Smooth muscle cell (in vitro differentiated cells): ENCODE measurements around the gene MEN1. TPM values are rescaled to one million over a fixed set of nuclear protein-coding genes. Genes with fewer than 3 reads are reported as not detected.
A peak's percentile ranks its signal among the peaks of the same experiment; 100 is the strongest.

Experiments used
- DNase-seq: peaks from one replicate; lab custom pipeline; 2025; ENCODE audit not compliant: unreplicated experiment; lab: John Stamatoyannopoulos, UW
- H2AFZ ChIP-seq: fragments of 200-600 bp; sonication (generic); 2 replicates; pipeline ENCODE4 v1.6.0; 2016; ENCODE audit warnings: antibody characterized with exemption, low read depth, mild to moderate bottlenecking
- H3F3A ChIP-seq: fragments of 200-600 bp; sonication (generic); 2 replicates; pipeline ENCODE4 v1.6.0; 2017; ENCODE audit warnings: antibody characterized with exemption, low read depth
- H3K27ac ChIP-seq: fragments of 200-600 bp; sonication (generic); 2 replicates; pipeline ENCODE4 v1.5.1; 2016; ENCODE audit warnings: low read depth, mild to moderate bottlenecking
- H3K27me3 ChIP-seq: fragments of 200-600 bp; sonication (generic); 2 replicates; pipeline ENCODE4 v1.6.1; 2016; ENCODE audit warnings: low read depth, mild to moderate bottlenecking
- H3K36me3 ChIP-seq: fragments of 200-600 bp; sonication (generic); 2 replicates; pipeline ENCODE4 v1.5.1; 2016; ENCODE audit warnings: low read depth
- H3K4me1 ChIP-seq: fragments of 200-600 bp; sonication (generic); 2 replicates; pipeline ENCODE4 v1.5.1; 2016; ENCODE audit warnings: low read depth
- H3K4me2 ChIP-seq: fragments of 200-600 bp; sonication (generic); 2 replicates; pipeline ENCODE4 v1.6.0; 2016; ENCODE audit warnings: mild to moderate bottlenecking
- H3K4me3 ChIP-seq: fragments of 200-600 bp; sonication (generic); 2 replicates; pipeline ENCODE4 v1.5.1; 2016; ENCODE audit warnings: mild to moderate bottlenecking
- H3K79me2 ChIP-seq: fragments of 200-600 bp; sonication (generic); 2 replicates; pipeline ENCODE4 v1.6.0; 2016; ENCODE audit warnings: low read depth, mild to moderate bottlenecking
- H3K9ac ChIP-seq: fragments of 200-600 bp; sonication (generic); 2 replicates; pipeline ENCODE4 v1.6.0; 2016; ENCODE audit warnings: low read depth
- H3K9me3 ChIP-seq: fragments of 200-600 bp; sonication (generic); replicated peaks from 2 replicates; pipeline ENCODE4 v1.5.1; 2016; ENCODE audit warnings: low read depth
- H4K20me1 ChIP-seq: fragments of 200-600 bp; sonication (generic); 2 replicates; pipeline ENCODE4 v1.6.0; 2016; ENCODE audit warnings: low read depth
- CTCF ChIP-seq: fragments of 200-600 bp; sonication (generic); IDR thresholded peaks from 2 replicates; pipeline ENCODE4 v1.5.1; 2017; ENCODE audit warnings: borderline replicate concordance, mild to moderate bottlenecking, antibody characterized with exemption; ENCODE audit not compliant: insufficient read depth, poor library complexity, severe bottlenecking
- WGBS: methylation state at CpG from one replicate; pipeline ENCODE4 v1.1.7; 2016; ENCODE audit warnings: low lambda C conversion rate; 5-methylcytosine and 5-hydroxymethylcytosine counted together
- polyA plus RNA-seq: library from polyadenylated mRNA; unstranded; fragments of >200 nt; fragmentation: Nextera tagmentation; extraction: Ambion mirVana; gene quantifications from 2 replicates; pipeline ENCODE4 v1.2.1, GENCODE V29; 2016
- total RNA-seq: library from RNA; depleted of rRNA; stranded (reverse); fragments of >200 nt; gene quantifications from 2 replicates; pipeline ENCODE4 v1.2.3, GENCODE V29; 2014

The MEN1 gene
- total and polyA plus RNA-seq, 2 experiments from 2014 or later: 11.6 to 37.3 TPM

- no peak overlapping the region for H2AFZ ChIP-seq
- no peaks in the 10 kb centered on the region for H3K27me3 ChIP-seq
- TF ChIP-seq CTCF: no peak
- H3F3A ChIP-seq: peaks cover 16% of the 10 kb centered on the region
- no peaks in the 10 kb centered on the region for H3K9me3 ChIP-seq
- H3K9ac ChIP-seq: no peak overlapping the region
- H4K20me1 ChIP-seq: peaks cover 42% of the 10 kb centered on the region
- H3K27ac ChIP-seq: peak overlapping the region; percentile 82
- H3K4me3 ChIP-seq: no peak overlapping the region
- H3K79me2 ChIP-seq: peaks cover 41% of the 10 kb centered on the region
- DNase-seq: no peak
- H3K4me1 ChIP-seq: peaks cover 6% of the 10 kb centered on the region
- H3K4me2 ChIP-seq: no peak overlapping the region
- no peaks in the 10 kb centered on the region for H3K36me3 ChIP-seq
- WGBS: 99% methylated on average over 6 of the region's 6 CpGs
These were observed 47.1 kb upstream of the MEN1 start for GRCh38 chr11:64857485-64857884.

- peaks cover 32% of the 10 kb centered on the region for H3K79me2 ChIP-seq
- peak overlapping the region; percentile 53 for H3K4me2 ChIP-seq
- H3K4me1 ChIP-seq: no peaks in the 10 kb centered on the region
- no peak overlapping the region for H2AFZ ChIP-seq
- H3K4me3 ChIP-seq: no peak overlapping the region
- peak overlapping the region; percentile 50 for H3K9ac ChIP-seq
- no peaks in the 10 kb centered on the region for H3K27me3 ChIP-seq
- no peak for TF ChIP-seq CTCF
- H4K20me1 ChIP-seq: peaks cover 33% of the 10 kb centered on the region
- H3K36me3 ChIP-seq: no peaks in the 10 kb centered on the region
- H3K9me3 ChIP-seq: no peaks in the 10 kb centered on the region
- peaks cover 16% of the 10 kb centered on the region for H3F3A ChIP-seq
- DNase-seq: peak; percentile 37
- H3K27ac ChIP-seq: peak overlapping the region; percentile 82
- 69% methylated on average over 20 of the region's 20 CpGs for WGBS
These were observed 46.3 kb upstream of the MEN1 start for GRCh38 chr11:64856382-64857227.

- DNase-seq: no peak
- Histone ChIP-seq H3K36me3 (no peaks in the 10 kb centered on the region), H3K79me2 (peaks cover 26% of the 10 kb centered on the region), H4K20me1 (peaks cover 27% of the 10 kb centered on the region), H3K4me1 (no peaks in the 10 kb centered on the region), H2AFZ (no peak overlapping the region), H3K9me3 (no peaks in the 10 kb centered on the region), H3K9ac (peak overlapping the region; percentile 50), H3K4me3 (no peak overlapping the region), H3K27me3 (no peaks in the 10 kb centered on the region), H3K27ac (peak overlapping the region; percentile 82), H3F3A (peaks cover 16% of the 10 kb centered on the region), H3K4me2 (peak overlapping the region; percentile 53)
- no peak for TF ChIP-seq CTCF
- 81% methylated on average over 15 of the region's 22 CpGs for WGBS
These were observed 45.4 kb upstream of the MEN1 start for GRCh38 chr11:64855596-64856304.
